HG03571 (cell line): ENCODE data around the gene GABPB1.

Experiments
- ATAC-seq: cut with Tn5 transposase; IDR thresholded peaks from one replicate; pipeline ENCODE4 v1.9.1; 2021; ENCODE audit not compliant: unreplicated experiment

Gene GABPB1

GRCh38 chr15:50280271-50280670 is 74.7 kb downstream of the GABPB1 start:
- no peak for ATAC-seq

GRCh38 chr15:50278496-50278895 is 76.5 kb downstream of the GABPB1 start:
- no peak for ATAC-seq

GRCh38 chr15:50277370-50277769 is 77.6 kb downstream of the GABPB1 start:
- ATAC-seq: no peak

GRCh38 chr15:50275908-50276307 is 79.1 kb downstream of the GABPB1 start:
- no peak for ATAC-seq

GRCh38 chr15:50275091-50275490 is 79.9 kb downstream of the GABPB1 start:
- no peak for ATAC-seq

- no peak for ATAC-seq
Measured at GRCh38 chr15:50267577-50267976, 87.4 kb downstream of the GABPB1 start.

- no peak for ATAC-seq
Measured at GRCh38 chr15:50265620-50266019, 89.4 kb downstream of the GABPB1 start, which contains the start of gene HDC. Gene HDC, minus strand, starts transcription at chr15:50265726. Its CDS starts 103 bp downstream, at chr15:50265623.

GRCh38 chr15:50262533-50262932 is 92.5 kb downstream of the GABPB1 start:
- ATAC-seq: no peak

GRCh38 chr15:50261981-50262380 is 93.0 kb downstream of the GABPB1 start:
- no peak for ATAC-seq

GRCh38 chr15:50260969-50261496 is 94.0 kb downstream of the GABPB1 start:
- no peak for ATAC-seq

GRCh38 chr15:50259276-50259675 is 95.7 kb downstream of the GABPB1 start:
- ATAC-seq: no peak

- no peak for ATAC-seq
Measured at GRCh38 chr15:50257924-50258323, 97.1 kb downstream of the GABPB1 start.

GRCh38 chr15:50257332-50257731 is 97.7 kb downstream of the GABPB1 start:
- no peak for ATAC-seq

GRCh38 chr15:50256188-50257041 is 98.6 kb downstream of the GABPB1 start:
- no peak for ATAC-seq

- ATAC-seq: no peak
Measured at GRCh38 chr15:50252556-50252955, 102.4 kb downstream of the GABPB1 start.

- no peak for ATAC-seq
Measured at GRCh38 chr15:50251638-50252182, 103.3 kb downstream of the GABPB1 start.

GRCh38 chr15:50250760-50251394 is 104.1 kb downstream of the GABPB1 start:
- ATAC-seq: no peak

GRCh38 chr15:50249704-50250103 is 105.3 kb downstream of the GABPB1 start:
- no peak for ATAC-seq

GRCh38 chr15:50248994-50249582 is 105.9 kb downstream of the GABPB1 start:
- ATAC-seq: no peak

- peak; percentile 90 for ATAC-seq
Measured at GRCh38 chr15:50247819-50248655, 107.0 kb downstream of the GABPB1 start.
